ENCODE results near the gene LRRC17. TPM values are rescaled to one million over a fixed set of nuclear protein-coding genes. Genes with fewer than 3 reads are reported as not detected.

The LRRC17 gene
- total RNA-seq (1 to 10 TPM in 5 of 7 donors, under 1 TPM in 2; 0.54 to 3.1 (median 2.2) TPM), polyA plus RNA-seq (under 1 TPM; 0.70 to 1.00 (median 0.90) TPM)
- long read RNA-seq, donor 1, transcript LRRC17-202 (4 exons, 1,963 nt): major isoform, 11 of 13 reads
- long read RNA-seq, donor 1, partial matches to known transcripts: 0 of 13 reads
- long read RNA-seq, donor 1, other reads (novel, unspliced or antisense): 0 of 13 reads
- long read RNA-seq, donor 2, partial matches to known transcripts: 0 of 4 reads
- long read RNA-seq, donor 2, other reads (novel, unspliced or antisense): 0 of 4 reads

DNA sequence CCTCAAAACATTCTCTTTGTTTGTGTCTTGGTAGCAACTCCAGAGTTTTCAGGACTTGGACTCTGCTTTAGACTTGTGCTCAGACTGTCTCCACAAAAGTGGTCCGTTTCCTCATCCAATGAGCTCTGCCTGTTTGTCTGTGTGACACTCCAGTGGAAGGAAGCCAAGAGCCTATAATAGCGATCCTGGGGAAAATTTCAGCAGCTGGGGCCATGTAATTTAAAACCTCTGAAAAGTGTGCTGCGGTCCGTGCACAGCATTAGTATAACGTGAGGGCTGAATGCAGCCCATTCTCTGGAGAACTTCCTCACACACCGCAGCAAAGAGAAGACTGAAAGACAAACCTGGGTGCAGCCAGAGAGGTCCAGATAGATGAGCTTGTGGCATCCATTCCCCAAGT is at the start of gene LRRC17:
TSS of gene LRRC17 (plus strand) at position 259 of the 400 bp plus-strand sequence. CDS start 20,914 bp downstream, outside the sequence.
- Histone ChIP-seq H3K36me3 (no peaks in the 10 kb centered on the region), H3K4me1 (peaks cover 0 to 11% (median 4%) of the 10 kb centered on the region in 6 donors), H3K4me3 (peak within 1 kb of the TSS in 4 of 8 donors; percentile 11 to 43 (median 19)), H3K9me3 (peaks cover 0 to 13% (median 6%) of the 10 kb centered on the region in 8 donors), H3K27me3 (replicated peaks in 1 of 7) (no peaks in the 10 kb centered on the region), H3K27ac (peak within 1 kb of the TSS in 3 of 8 donors; percentile 1 to 49 (median 23))
- no peak for DNase-seq
- no peak for TF ChIP-seq POLR2A (IDR thresholded peaks at IDR 0.05)
- no peak for TF ChIP-seq POLR2AphosphoS5 (IDR thresholded peaks at IDR 0.05)
- TF ChIP-seq, protein P1, sequence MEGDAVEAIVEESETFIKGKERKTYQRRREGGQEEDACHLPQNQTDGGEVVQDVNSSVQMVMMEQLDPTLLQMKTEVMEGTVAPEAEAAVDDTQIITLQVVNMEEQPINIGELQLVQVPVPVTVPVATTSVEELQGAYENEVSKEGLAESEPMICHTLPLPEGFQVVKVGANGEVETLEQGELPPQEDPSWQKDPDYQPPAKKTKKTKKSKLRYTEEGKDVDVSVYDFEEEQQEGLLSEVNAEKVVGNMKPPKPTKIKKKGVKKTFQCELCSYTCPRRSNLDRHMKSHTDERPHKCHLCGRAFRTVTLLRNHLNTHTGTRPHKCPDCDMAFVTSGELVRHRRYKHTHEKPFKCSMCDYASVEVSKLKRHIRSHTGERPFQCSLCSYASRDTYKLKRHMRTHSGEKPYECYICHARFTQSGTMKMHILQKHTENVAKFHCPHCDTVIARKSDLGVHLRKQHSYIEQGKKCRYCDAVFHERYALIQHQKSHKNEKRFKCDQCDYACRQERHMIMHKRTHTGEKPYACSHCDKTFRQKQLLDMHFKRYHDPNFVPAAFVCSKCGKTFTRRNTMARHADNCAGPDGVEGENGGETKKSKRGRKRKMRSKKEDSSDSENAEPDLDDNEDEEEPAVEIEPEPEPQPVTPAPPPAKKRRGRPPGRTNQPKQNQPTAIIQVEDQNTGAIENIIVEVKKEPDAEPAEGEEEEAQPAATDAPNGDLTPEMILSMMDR (IDR thresholded peaks at IDR 0.05 in 8 of 11, conservative IDR thresholded peaks at IDR 0.05 in 3 of 11): no peak
- intact Hi-C loops (cut with DNase I; ENCODE audit: low total_unique reads): no loop called here
- WGBS, 5 donors: 18 to 34% (median 31%) methylated on average over 6 of the region's 6 CpGs

DNA sequence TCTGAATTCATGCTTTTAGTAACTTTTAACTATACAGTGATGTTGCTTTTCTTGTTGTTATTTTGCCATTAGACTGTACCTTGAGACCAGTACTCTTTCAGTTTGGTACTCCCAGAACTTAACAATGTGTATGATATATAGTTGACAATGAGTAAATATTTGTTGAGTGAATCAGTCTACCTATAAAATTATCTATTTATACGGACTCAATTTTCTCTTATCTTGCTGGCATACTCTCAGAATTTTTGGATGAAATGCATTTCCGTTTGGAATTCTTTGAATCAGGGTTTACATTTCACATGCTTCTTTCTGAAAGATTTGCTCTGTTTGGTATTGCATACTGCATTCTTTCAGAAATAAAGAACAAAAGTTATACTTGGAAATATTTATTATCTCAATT is 47.8 kb upstream of the LRRC17 start:
- no peaks in the 10 kb centered on the region for H3K36me3 ChIP-seq
- DNase-seq: no peak
- no peak for TF ChIP-seq POLR2AphosphoS5 (IDR thresholded peaks at IDR 0.05)
- TF ChIP-seq, protein P1 (IDR thresholded peaks at IDR 0.05 in 8 of 11, conservative IDR thresholded peaks at IDR 0.05 in 3 of 11): no peak
- no peak for TF ChIP-seq POLR2A (IDR thresholded peaks at IDR 0.05)
- intact Hi-C loops (cut with DNase I; ENCODE audit: low total_unique reads): no loop called here
- H3K27ac ChIP-seq: no peak overlapping the region
- H3K4me3 ChIP-seq: no peak overlapping the region
- H3K9me3 ChIP-seq: no peaks in the 10 kb centered on the region
- no peaks in the 10 kb centered on the region for H3K4me1 ChIP-seq
- 81 to 92% (median 91%) methylated on average over 2 of the region's 2 CpGs for WGBS, 5 donors
- H3K27me3 ChIP-seq (replicated peaks in 1 of 7): no peaks in the 10 kb centered on the region

- Histone ChIP-seq H3K4me3 (no peak overlapping the region), H3K4me1 (no peaks in the 10 kb centered on the region), H3K9me3 (no peaks in the 10 kb centered on the region), H3K27me3 (replicated peaks in 1 of 7) (no peaks in the 10 kb centered on the region), H3K27ac (no peak overlapping the region), H3K36me3 (no peaks in the 10 kb centered on the region)
- TF ChIP-seq POLR2AphosphoS5 (IDR thresholded peaks at IDR 0.05): no peak
- no peak for TF ChIP-seq POLR2A (IDR thresholded peaks at IDR 0.05)
- TF ChIP-seq, protein P1 (IDR thresholded peaks at IDR 0.05 in 8 of 11, conservative IDR thresholded peaks at IDR 0.05 in 3 of 11): no peak
- no peak for DNase-seq
- 68 to 73% (median 70%) methylated on average over 3 of the region's 3 CpGs for WGBS, 5 donors
- intact Hi-C loops (cut with DNase I; ENCODE audit: low total_unique reads): no loop called here
These were observed 46.1 kb upstream of the LRRC17 start for GRCh38 chr7:102866535-102867215.

GRCh38 chr7:102869195-102869594 is 43.6 kb upstream of the LRRC17 start:
- Histone ChIP-seq H3K27ac (no peak overlapping the region), H3K4me1 (no peaks in the 10 kb centered on the region), H3K9me3 (no peaks in the 10 kb centered on the region), H3K4me3 (no peak overlapping the region), H3K36me3 (no peaks in the 10 kb centered on the region), H3K27me3 (replicated peaks in 1 of 7) (no peaks in the 10 kb centered on the region)
- WGBS, 5 donors: 75 to 97% (median 85%) methylated on average over 5 of the region's 5 CpGs
- intact Hi-C loops (cut with DNase I; ENCODE audit: low total_unique reads): no loop called here
- DNase-seq: no peak
- TF ChIP-seq POLR2A (IDR thresholded peaks at IDR 0.05) (no peak), POLR2AphosphoS5 (IDR thresholded peaks at IDR 0.05) (no peak)
- TF ChIP-seq, protein P1 (IDR thresholded peaks at IDR 0.05 in 8 of 11, conservative IDR thresholded peaks at IDR 0.05 in 3 of 11): no peak
